Sigmoid colon (tissue), 7 donors: Measurements from ENCODE around the gene OMG. TPM values are rescaled to one million over a fixed set of nuclear protein-coding genes. Genes with fewer than 3 reads are reported as not detected.
"Not testable (repeated sequence)": the region's sequence is repeated elsewhere in the genome, so short reads cannot be mapped to it uniquely, and the experiment has no call there.

ENCODE experiments used
- DNase-seq: peaks from one replicate; pipeline ENCODE4 v3.0.0-alpha.2; 2019
- H3K27ac ChIP-seq, 4 donors: fragments of 200-600 bp; sonication (generic); one replicate each; pipeline ENCODE4 v1.5.1; 2016 to 2019; ENCODE audit warnings: mild to moderate bottlenecking in 1 of 4
- H3K27me3 ChIP-seq, 3 donors: fragments of 200-600 bp; sonication (generic); one replicate each; pipeline ENCODE4 v1.5.1; 2019; ENCODE audit warnings: mild to moderate bottlenecking in 1 of 3
- H3K36me3 ChIP-seq, 4 donors: fragments of 200-600 bp; sonication (generic); one replicate each; pipeline ENCODE4 v1.5.1; 2016 to 2019
- H3K4me1 ChIP-seq, 4 donors: fragments of 200-600 bp; sonication (generic); one replicate each; pipeline ENCODE4 v1.5.1; 2017 to 2019
- H3K4me3 ChIP-seq, 4 donors: fragments of 200-600 bp; sonication (generic); one replicate each; pipeline ENCODE4 v1.5.1; 2017 to 2019; ENCODE audit warnings: mild to moderate bottlenecking in 2 of 4, moderate library complexity in 1 of 4
- H3K9me3 ChIP-seq, 4 donors: fragments of 200-600 bp in 3 of 4; sonication (generic) in 3 of 4; one replicate each; pipeline versions ENCODE4 v1.5.1 to v1.6.1; 2013 to 2019
- CTCF ChIP-seq, 4 experiments: fragments of 450-650 bp in 3 of 4; fragments of 200-600 bp in 1 of 4; IDR thresholded peaks; one replicate each; pipeline ENCODE4 v1.5.1; 2016 to 2019; ENCODE audit warnings: antibody characterized with exemption in 4 of 4, mild to moderate bottlenecking in 3 of 4, moderate library complexity in 2 of 4
- EP300 ChIP-seq, 4 donors: sonication (generic); formaldehyde crosslinking; IDR thresholded peaks; one replicate each; pipeline ENCODE4 v1.6.1; 2017; ENCODE audit warnings: antibody characterized with exemption in 4 of 4
- POLR2A ChIP-seq, 2 donors: fragments of 450-650 bp; IDR thresholded peaks; one replicate each; pipeline ENCODE4 v1.6.1; 2016; ENCODE audit warnings: antibody characterized with exemption in 2 of 2, mild to moderate bottlenecking in 2 of 2, moderate library complexity in 2 of 2
- POLR2AphosphoS5 ChIP-seq, 4 donors: sonication (generic); formaldehyde crosslinking; IDR thresholded peaks; one replicate each; pipeline ENCODE4 v1.6.1; 2017; ENCODE audit warnings: antibody characterized with exemption in 4 of 4
- WGBS, 2 donors: extraction: QIAGEN DNeasy Blood & Tissue Kit; methylation state at CpG; one replicate each; pipeline ENCODE4 v1.1.7; 2013; 5-methylcytosine and 5-hydroxymethylcytosine counted together
- intact Hi-C: fragments of 100-400 bp; cut with DNase I; formaldehyde crosslinking; loops from one replicate; pipeline ENCODE4 v1.15.1; 2023
- polyA plus RNA-seq, 3 donors: library from polyadenylated mRNA; stranded (reverse); fragments of 200-250 nt; gene quantifications; one replicate each; pipeline ENCODE4 v1.2.3, GENCODE V29; 2013
- total RNA-seq, 4 donors: library from RNA; depleted of rRNA; stranded (reverse); fragments of >200 nt; gene quantifications; one replicate each; pipeline ENCODE4 v1.1.0, GENCODE V29; 2016
- donor health status: healthy with polysubstance abuse.
- donor health status: Bipolar disorder and iron deficiency.
- donor health status: healthy.

Gene OMG
- total and polyA plus RNA-seq, 7 donors: 0.64 to 5.4 (median 1.9) TPM; not detected in 3

- no peak overlapping the region for H3K27ac ChIP-seq
- no peaks in the 10 kb centered on the region for H3K9me3 ChIP-seq
- H3K27me3 ChIP-seq: no peaks in the 10 kb centered on the region
- peaks cover 0 to 17% (median 0%) of the 10 kb centered on the region in 4 donors for H3K36me3 ChIP-seq
- no peaks in the 10 kb centered on the region for H3K4me1 ChIP-seq
- intact Hi-C loops: no loop called here
- no peak for TF ChIP-seq EP300 (IDR thresholded peaks at IDR 0.05)
- no peak for TF ChIP-seq POLR2AphosphoS5 (IDR thresholded peaks at IDR 0.05)
- TF ChIP-seq CTCF (IDR thresholded peaks at IDR 0.05): no peak
- TF ChIP-seq POLR2A (IDR thresholded peaks at IDR 0.05): no peak
- no peak for DNase-seq
- H3K4me3 ChIP-seq: no peak overlapping the region
- WGBS, 2 donors: 64 to 72% methylated on average over 3 of the region's 3 CpGs
These were observed 7.2 kb downstream of the OMG start for GRCh38 chr17:31289790-31290189.

GRCh38 chr17:31287932-31288331 lies 9.1 kb downstream of the OMG start:
- H3K36me3 ChIP-seq: peaks cover 0 to 17% (median 0%) of the 10 kb centered on the region in 4 donors
- intact Hi-C loops, H3K4me1 ChIP-seq, H3K4me3 ChIP-seq, H3K27me3 ChIP-seq, DNase-seq, H3K9me3 ChIP-seq, H3K27ac ChIP-seq: not testable (repeated sequence)
- WGBS, 2 donors: 73 to 86% methylated on average over 1 of the region's 1 CpG

GRCh38 chr17:31286587-31286986 lies 10.5 kb downstream of the OMG start:
- TF ChIP-seq POLR2A (IDR thresholded peaks at IDR 0.05): no peak
- no peak for TF ChIP-seq CTCF (IDR thresholded peaks at IDR 0.05)
- Histone ChIP-seq H3K27me3 (no peaks in the 10 kb centered on the region), H3K36me3 (peaks cover 0 to 11% (median 0%) of the 10 kb centered on the region in 4 donors), H3K4me1 (no peaks in the 10 kb centered on the region), H3K9me3 (no peaks in the 10 kb centered on the region), H3K27ac (no peak overlapping the region), H3K4me3 (no peak overlapping the region)
- DNase-seq: no peak
- intact Hi-C loops: no loop called here
- 87 to 92% methylated on average over 1 of the region's 1 CpG for WGBS, 2 donors

- no peak overlapping the region for H3K4me3 ChIP-seq
- no peaks in the 10 kb centered on the region for H3K9me3 ChIP-seq
- TF ChIP-seq POLR2AphosphoS5 (IDR thresholded peaks at IDR 0.05): no peak
- TF ChIP-seq EP300 (IDR thresholded peaks at IDR 0.05): no peak
- TF ChIP-seq CTCF (IDR thresholded peaks at IDR 0.05): no peak
- TF ChIP-seq POLR2A (IDR thresholded peaks at IDR 0.05): no peak
- no peaks in the 10 kb centered on the region for H3K27me3 ChIP-seq
- no peak overlapping the region for H3K27ac ChIP-seq
- H3K4me1 ChIP-seq: no peaks in the 10 kb centered on the region
- peaks cover 0 to 11% (median 0%) of the 10 kb centered on the region in 4 donors for H3K36me3 ChIP-seq
- no peak for DNase-seq
- intact Hi-C loops: no loop called here
These were observed 13.2 kb downstream of the OMG start for GRCh38 chr17:31283841-31284240.

GRCh38 chr17:31281061-31281460 lies 16.0 kb downstream of the OMG start:
- H3K9me3 ChIP-seq: no peaks in the 10 kb centered on the region
- H3K27ac ChIP-seq: no peak overlapping the region
- peaks cover 0 to 14% (median 3%) of the 10 kb centered on the region in 4 donors for H3K36me3 ChIP-seq
- 95 to 99% methylated on average over 2 of the region's 2 CpGs for WGBS, 2 donors
- intact Hi-C loops: no loop called here
- H3K4me3 ChIP-seq: no peak overlapping the region
- no peaks in the 10 kb centered on the region for H3K4me1 ChIP-seq
- DNase-seq: no peak
- H3K27me3 ChIP-seq: no peaks in the 10 kb centered on the region
- no peak for TF ChIP-seq POLR2AphosphoS5 (IDR thresholded peaks at IDR 0.05)
- TF ChIP-seq EP300 (IDR thresholded peaks at IDR 0.05): no peak
- no peak for TF ChIP-seq CTCF (IDR thresholded peaks at IDR 0.05)
- no peak for TF ChIP-seq POLR2A (IDR thresholded peaks at IDR 0.05)
